ENCODE data around the gene DLEC1.

GRCh38 chr3:37989821-37990480 is 49.1 kb upstream of the DLEC1 start:
- TF ChIP-seq, protein P1, sequence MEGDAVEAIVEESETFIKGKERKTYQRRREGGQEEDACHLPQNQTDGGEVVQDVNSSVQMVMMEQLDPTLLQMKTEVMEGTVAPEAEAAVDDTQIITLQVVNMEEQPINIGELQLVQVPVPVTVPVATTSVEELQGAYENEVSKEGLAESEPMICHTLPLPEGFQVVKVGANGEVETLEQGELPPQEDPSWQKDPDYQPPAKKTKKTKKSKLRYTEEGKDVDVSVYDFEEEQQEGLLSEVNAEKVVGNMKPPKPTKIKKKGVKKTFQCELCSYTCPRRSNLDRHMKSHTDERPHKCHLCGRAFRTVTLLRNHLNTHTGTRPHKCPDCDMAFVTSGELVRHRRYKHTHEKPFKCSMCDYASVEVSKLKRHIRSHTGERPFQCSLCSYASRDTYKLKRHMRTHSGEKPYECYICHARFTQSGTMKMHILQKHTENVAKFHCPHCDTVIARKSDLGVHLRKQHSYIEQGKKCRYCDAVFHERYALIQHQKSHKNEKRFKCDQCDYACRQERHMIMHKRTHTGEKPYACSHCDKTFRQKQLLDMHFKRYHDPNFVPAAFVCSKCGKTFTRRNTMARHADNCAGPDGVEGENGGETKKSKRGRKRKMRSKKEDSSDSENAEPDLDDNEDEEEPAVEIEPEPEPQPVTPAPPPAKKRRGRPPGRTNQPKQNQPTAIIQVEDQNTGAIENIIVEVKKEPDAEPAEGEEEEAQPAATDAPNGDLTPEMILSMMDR (conservative IDR thresholded peaks at IDR 0.05) = no peak
- TF ChIP-seq ZFX (IDR thresholded peaks at IDR 0.05) = no peak
